GM13976 (cell line): ENCODE data around the gene FOXI3.

Experiments
- DNase-seq: peaks from one replicate; pipeline ENCODE4 v3.0.0; 2012; ENCODE audit warnings: low spot score
- CTCF ChIP-seq: IDR thresholded peaks from 2 replicates; pipeline ENCODE4 v1.5.1; 2012; ENCODE audit warnings: borderline replicate concordance, mild to moderate bottlenecking; ENCODE audit not compliant: insufficient read depth; ENCODE audit errors: extremely low read depth, missing control alignments, control extremely low read depth
- in situ Hi-C: fragments of 300-500 bp; cut with MboI; formaldehyde crosslinking; loops from one replicate; pipeline ENCODE4 v1.12.0; 2022; ENCODE audit warnings: low sequenced_read_pairs, mixed read lengths, inconsistent platforms; ENCODE audit not compliant: unreplicated experiment

Gene FOXI3

GRCh38 chr2:88400037-88400767 lies 52.3 kb downstream of the FOXI3 start:
- TF ChIP-seq CTCF: no peak
- in situ Hi-C loops: no loop called here

GRCh38 chr2:88398180-88398579 lies 54.3 kb downstream of the FOXI3 start:
- in situ Hi-C loops: no loop called here
- no peak for TF ChIP-seq CTCF
- DNase-seq: no peak

More at GRCh38 chr2:88400037-88400767, 52.3 kb downstream of the FOXI3 start:
- DNase-seq: no peak
